HG03103 (cell line): ENCODE results near the gene SIRT6.
"Not testable (repeated sequence)": the region's sequence is repeated elsewhere in the genome, so short reads cannot be mapped to it uniquely, and the experiment has no call there.

ENCODE experiments used
- ATAC-seq: cut with Tn5 transposase; IDR thresholded peaks from one replicate; pipeline ENCODE4 v1.9.1; 2021; ENCODE audit warnings: low read depth; ENCODE audit not compliant: unreplicated experiment

Gene SIRT6

GRCh38 chr19:4139614-4140236, 42.6 kb downstream of the SIRT6 start:
- ATAC-seq: no peak

GRCh38 chr19:4138445-4138844, 43.9 kb downstream of the SIRT6 start:
- no peak for ATAC-seq

- no peak for ATAC-seq
These were observed 45.7 kb downstream of the SIRT6 start for GRCh38 chr19:4136680-4137088.

GRCh38 chr19:4135386-4135785, 47.0 kb downstream of the SIRT6 start:
- ATAC-seq: not testable (repeated sequence)

GRCh38 chr19:4134351-4134750, 48.0 kb downstream of the SIRT6 start:
- ATAC-seq: no peak

GRCh38 chr19:4130744-4131438, 51.5 kb downstream of the SIRT6 start:
- no peak for ATAC-seq

- not testable (repeated sequence) for ATAC-seq
These were observed 53.3 kb downstream of the SIRT6 start for GRCh38 chr19:4129050-4129449.

- ATAC-seq: not testable (repeated sequence)
These were observed 55.0 kb downstream of the SIRT6 start for GRCh38 chr19:4127322-4127721.

- no peak for ATAC-seq
These were observed 57.7 kb downstream of the SIRT6 start for GRCh38 chr19:4124638-4125037.
